RPMI8226 (cell line): ENCODE results near the gene INPP4B.
"Not testable (repeated sequence)": the region's sequence is repeated elsewhere in the genome, so short reads cannot be mapped to it uniquely, and the experiment has no call there.

ENCODE experiments used
- DNase-seq: peaks from one replicate; pipeline ENCODE4 v3.0.0-alpha.2; 2015

The INPP4B gene

GRCh38 chr4:142405021-142405694 lies 440.9 kb downstream of the INPP4B start:
- peak; percentile 68 for DNase-seq

- DNase-seq, result peak; percentile 14
Measured at GRCh38 chr4:142404191-142404611, 441.9 kb downstream of the INPP4B start.

- DNase-seq, result no peak
Measured at GRCh38 chr4:142402900-142403299, 443.2 kb downstream of the INPP4B start.

- no peak for DNase-seq
Measured at GRCh38 chr4:142402156-142402555, 443.9 kb downstream of the INPP4B start.

- DNase-seq, result not testable (repeated sequence)
Measured at GRCh38 chr4:142397364-142397991, 448.6 kb downstream of the INPP4B start.

- DNase-seq, result no peak
Measured at GRCh38 chr4:142396279-142396678, 449.8 kb downstream of the INPP4B start.

- DNase-seq, result no peak
Measured at GRCh38 chr4:142393127-142393526, 453.0 kb downstream of the INPP4B start.

GRCh38 chr4:142386856-142387255 lies 459.2 kb downstream of the INPP4B start:
- DNase-seq, result no peak

GRCh38 chr4:142386449-142386848 lies 459.7 kb downstream of the INPP4B start:
- DNase-seq, result no peak

GRCh38 chr4:142383800-142384470 lies 462.2 kb downstream of the INPP4B start:
- no peak for DNase-seq

GRCh38 chr4:142383354-142383753 lies 462.7 kb downstream of the INPP4B start:
- DNase-seq, result no peak

GRCh38 chr4:142380052-142380602 lies 466.0 kb downstream of the INPP4B start:
- no peak for DNase-seq

GRCh38 chr4:142379277-142380051 lies 466.6 kb downstream of the INPP4B start:
- DNase-seq, result peak; percentile 21

- DNase-seq, result no peak
Measured at GRCh38 chr4:142378179-142378578, 467.9 kb downstream of the INPP4B start.

GRCh38 chr4:142377342-142378091 lies 468.6 kb downstream of the INPP4B start:
- no peak for DNase-seq

GRCh38 chr4:142376204-142376603 lies 469.9 kb downstream of the INPP4B start:
- no peak for DNase-seq

- DNase-seq, result no peak
Measured at GRCh38 chr4:142373610-142374009, 472.5 kb downstream of the INPP4B start.

- DNase-seq, result no peak
Measured at GRCh38 chr4:142372530-142373260, 473.4 kb downstream of the INPP4B start.

GRCh38 chr4:142369141-142369540 lies 477.0 kb downstream of the INPP4B start:
- DNase-seq, result no peak

GRCh38 chr4:142367418-142368180 lies 478.5 kb downstream of the INPP4B start:
- no peak for DNase-seq

GRCh38 chr4:142366769-142367181 lies 479.3 kb downstream of the INPP4B start:
- no peak for DNase-seq
